ENCODE measurements around the gene MYL4.
"Not testable (repeated sequence)": the region's sequence is repeated elsewhere in the genome, so short reads cannot be mapped to it uniquely, and the experiment has no call there.

MYL4 gene

DNA sequence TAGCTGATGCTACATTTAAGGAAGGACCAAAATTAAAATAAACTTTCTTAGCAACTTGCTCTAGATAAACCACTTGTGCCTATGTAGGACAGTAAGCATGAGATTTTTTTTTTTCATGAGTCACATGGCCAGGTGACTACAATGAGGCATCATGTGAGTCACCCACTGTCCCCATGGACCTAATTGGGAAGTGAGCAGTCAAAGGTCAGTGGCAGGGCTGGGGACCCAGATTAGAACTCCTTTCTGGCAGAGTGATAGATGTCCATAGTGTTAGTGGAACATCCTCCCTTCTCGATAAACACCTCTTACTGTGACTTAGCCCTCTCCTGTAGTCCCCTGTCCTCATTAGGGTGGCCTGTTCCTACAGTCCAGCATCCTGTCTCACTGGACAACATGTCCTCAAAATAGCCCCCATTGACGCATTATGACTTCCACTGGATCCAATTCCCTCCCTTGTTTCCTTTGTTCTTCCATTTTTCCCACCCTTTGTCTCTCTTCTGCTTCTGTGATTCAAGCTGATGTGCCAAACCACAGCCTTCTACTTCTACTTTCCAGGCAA is 56.9 kb downstream of the MYL4 start:
- Histone ChIP-seq H3K27ac (no peak overlapping the region), H3K27me3 (no peaks in the 10 kb centered on the region), H3K9ac (no peak overlapping the region), H4K20me1 (no peaks in the 10 kb centered on the region), H3K4me1 (peaks cover 28% of the 10 kb centered on the region), H3K9me3 (peaks cover 21% of the 10 kb centered on the region), H3K4me3 (no peak overlapping the region), H3K36me3 (no peaks in the 10 kb centered on the region), H3K4me2 (no peak overlapping the region)
- TF ChIP-seq Cebpa-rat (IDR thresholded peaks at IDR 0.05): no peak

DNA sequence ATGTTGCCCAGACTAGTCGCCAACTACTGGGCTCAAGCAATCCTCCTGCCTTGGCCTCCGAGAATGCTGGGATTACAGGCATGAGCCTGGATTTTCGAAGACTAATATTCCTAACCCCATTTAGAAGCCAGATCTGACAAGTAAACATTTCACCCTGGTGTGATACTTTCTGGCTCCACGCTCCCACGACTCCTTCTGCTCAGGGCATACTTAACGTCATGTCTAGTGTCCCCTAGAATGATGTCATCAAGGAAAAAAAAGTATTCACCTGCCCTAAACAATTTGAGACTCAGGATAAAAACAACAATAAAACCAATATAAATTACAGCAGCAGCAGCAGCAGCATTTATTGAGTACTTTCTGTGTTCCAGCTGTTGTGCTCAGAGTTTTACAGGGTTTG is 57.6 kb downstream of the MYL4 start:
- Histone ChIP-seq H3K9ac (no peak overlapping the region), H3K9me3 (peaks cover 21% of the 10 kb centered on the region), H3K4me3 (no peak overlapping the region), H4K20me1 (no peaks in the 10 kb centered on the region), H3K27me3 (no peaks in the 10 kb centered on the region), H3K4me2 (no peak overlapping the region), H3K4me1 (peaks cover 28% of the 10 kb centered on the region), H3K36me3 (no peaks in the 10 kb centered on the region), H3K27ac (no peak overlapping the region)
- no peak for TF ChIP-seq Cebpa-rat (IDR thresholded peaks at IDR 0.05)

- H3K27ac ChIP-seq: no peak overlapping the region
- no peaks in the 10 kb centered on the region for H4K20me1 ChIP-seq
- H3K4me1 ChIP-seq: peaks cover 25% of the 10 kb centered on the region
- no peak overlapping the region for H3K9ac ChIP-seq
- TF ChIP-seq Cebpa-rat (IDR thresholded peaks at IDR 0.05): no peak
- H3K4me3 ChIP-seq: no peak overlapping the region
- peaks cover 21% of the 10 kb centered on the region for H3K9me3 ChIP-seq
- no peak overlapping the region for H3K4me2 ChIP-seq
- H3K27me3 ChIP-seq: no peaks in the 10 kb centered on the region
- no peaks in the 10 kb centered on the region for H3K36me3 ChIP-seq
These were observed 58.2 kb downstream of the MYL4 start for GRCh38 chr17:47267354-47267828.

- not testable (repeated sequence) for H3K36me3 ChIP-seq, H3K27me3 ChIP-seq, H3K4me3 ChIP-seq, H4K20me1 ChIP-seq, H3K9ac ChIP-seq, H3K27ac ChIP-seq, H3K4me2 ChIP-seq
- Histone ChIP-seq H3K4me1 (peaks cover 14% of the 10 kb centered on the region), H3K9me3 (peaks cover 21% of the 10 kb centered on the region)
These were observed 59.8 kb downstream of the MYL4 start for GRCh38 chr17:47268964-47269363.

GRCh38 chr17:47269561-47270280 is 60.6 kb downstream of the MYL4 start:
- H3K4me3 ChIP-seq, H3K36me3 ChIP-seq, H4K20me1 ChIP-seq, H3K27ac ChIP-seq, H3K9ac ChIP-seq, H3K4me2 ChIP-seq, H3K27me3 ChIP-seq: not testable (repeated sequence)
- Histone ChIP-seq H3K9me3 (peaks cover 21% of the 10 kb centered on the region), H3K4me1 (peaks cover 18% of the 10 kb centered on the region)

- H3K27me3 ChIP-seq: no peaks in the 10 kb centered on the region
- TF ChIP-seq Cebpa-rat (IDR thresholded peaks at IDR 0.05): no peak
- H4K20me1 ChIP-seq: no peaks in the 10 kb centered on the region
- H3K27ac ChIP-seq: no peak overlapping the region
- H3K9ac ChIP-seq: no peak overlapping the region
- H3K4me2 ChIP-seq: no peak overlapping the region
- no peaks in the 10 kb centered on the region for H3K36me3 ChIP-seq
- H3K4me3 ChIP-seq: no peak overlapping the region
- peaks cover 32% of the 10 kb centered on the region for H3K4me1 ChIP-seq
- H3K9me3 ChIP-seq: peaks cover 21% of the 10 kb centered on the region
These were observed 62.0 kb downstream of the MYL4 start for GRCh38 chr17:47270946-47271705.

- Histone ChIP-seq H3K27ac (no peak overlapping the region), H3K4me3 (no peak overlapping the region), H3K9me3 (peaks cover 21% of the 10 kb centered on the region), H3K4me1 (peaks cover 45% of the 10 kb centered on the region), H3K27me3 (no peaks in the 10 kb centered on the region), H4K20me1 (no peaks in the 10 kb centered on the region), H3K36me3 (no peaks in the 10 kb centered on the region), H3K4me2 (no peak overlapping the region), H3K9ac (no peak overlapping the region)
- TF ChIP-seq Cebpa-rat (IDR thresholded peaks at IDR 0.05): no peak
These were observed 63.3 kb downstream of the MYL4 start for GRCh38 chr17:47272491-47272890.

- no peak for TF ChIP-seq Cebpa-rat (IDR thresholded peaks at IDR 0.05)
- H3K9ac ChIP-seq: no peak overlapping the region
- H3K36me3 ChIP-seq: no peaks in the 10 kb centered on the region
- peaks cover 15% of the 10 kb centered on the region for H3K9me3 ChIP-seq
- no peak overlapping the region for H3K4me2 ChIP-seq
- no peak overlapping the region for H3K27ac ChIP-seq
- no peaks in the 10 kb centered on the region for H3K27me3 ChIP-seq
- H3K4me3 ChIP-seq: no peak overlapping the region
- H4K20me1 ChIP-seq: no peaks in the 10 kb centered on the region
- H3K4me1 ChIP-seq: peaks cover 53% of the 10 kb centered on the region
These were observed 64.1 kb downstream of the MYL4 start for GRCh38 chr17:47273245-47273644.
